SK-N-SH (cell line): ENCODE measurements around the gene KNTC1. TPM values are rescaled to one million over a fixed set of nuclear protein-coding genes. Genes with fewer than 3 reads are reported as not detected.
"Not testable (repeated sequence)": the region's sequence is repeated elsewhere in the genome, so short reads cannot be mapped to it uniquely, and the experiment has no call there.

Experiments used
- CTCF ChIA-PET: fragments of 300-600, 350-600 bp; formaldehyde crosslinking; extraction: SDS; loops from one replicate; lab custom pipeline; 2021; lab: Yijun Ruan, JAX
- POLR2A ChIA-PET: fragments of 350-600 bp; sonication (Branson Sonifier 250); formaldehyde crosslinking; extraction: SDS; loops from one replicate; lab custom pipeline; 2020; ENCODE audit warnings: antibody characterized with exemption, inconsistent platforms; lab: Yijun Ruan, JAX
- DNase-seq: peaks from one replicate; pipeline ENCODE4 v3.0.0; 2012
- H2AFZ ChIP-seq: fragments of 200-600 bp; sonication (generic); 2 replicates; pipeline ENCODE4 v1.8.1; 2016; ENCODE audit warnings: antibody characterized with exemption, mild to moderate bottlenecking, low read depth
- H3F3A ChIP-seq: fragments of 200-600 bp; sonication (generic); replicated peaks from 2 replicates; pipeline ENCODE3; 2016; ENCODE audit warnings: antibody characterized with exemption, mild to moderate bottlenecking; ENCODE audit not compliant: insufficient read depth
- H3K27ac ChIP-seq, 2 experiments: fragments of 200-500 bp in 1 of 2; fragments of 200-600 bp in 1 of 2; sonication (Bioruptor generic) in 1 of 2; sonication (generic), shearing (Covaris generic) in 1 of 2; 2 replicates each; pipeline versions ENCODE4 v1.5.1 to v1.6.1; 2014 to 2016; ENCODE audit warnings: low read depth in 2 of 2, inconsistent platforms in 1 of 2, low read length in 1 of 2, mild to moderate bottlenecking in 1 of 2, mixed read lengths in 1 of 2
- H3K27me3 ChIP-seq: fragments of 200-600 bp; sonication (generic), shearing (Covaris generic); 2 replicates; pipeline ENCODE4 v1.6.1; 2016; ENCODE audit warnings: mixed run types; ENCODE audit not compliant: insufficient read depth
- H3K36me3 ChIP-seq, 2 experiments: fragments of 200-500 bp in 1 of 2; fragments of 200-600 bp in 1 of 2; sonication (Bioruptor generic) in 1 of 2; sonication (generic) in 1 of 2; replicated peaks in 1 of 2; 2 replicates each; pipeline versions ENCODE3 to v1.5.1; 2014 to 2016; ENCODE audit warnings: low read length in 1 of 2, mild to moderate bottlenecking in 1 of 2; ENCODE audit not compliant: insufficient read depth in 2 of 2, control insufficient read depth in 1 of 2
- H3K4me1 ChIP-seq, 2 experiments: fragments of 200-500 bp in 1 of 2; fragments of 200-600 bp in 1 of 2; sonication (Bioruptor generic) in 1 of 2; sonication (generic), shearing (Covaris generic) in 1 of 2; 2 replicates each; pipeline versions ENCODE4 v1.5.1 to v1.6.1; 2014 to 2016; ENCODE audit warnings: low read depth in 1 of 2, low read length in 1 of 2, mixed run types in 1 of 2; ENCODE audit not compliant: insufficient read depth in 2 of 2, control insufficient read depth in 1 of 2
- H3K4me2 ChIP-seq: fragments of 200-600 bp; sonication (generic), shearing (Covaris generic); 2 replicates; pipeline ENCODE4 v1.6.1; 2017; ENCODE audit warnings: mixed run types
- H3K4me3 ChIP-seq, 2 experiments: fragments of 200-500 bp in 1 of 2; fragments of 200-600 bp in 1 of 2; sonication (Bioruptor generic) in 1 of 2; sonication (generic), shearing (Covaris generic) in 1 of 2; 2 replicates each; pipeline versions ENCODE4 v1.5.1 to v1.8.1; 2014 to 2016; ENCODE audit warnings: low read depth in 2 of 2, inconsistent platforms in 1 of 2, low read length in 1 of 2, mild to moderate bottlenecking in 1 of 2, mixed read lengths in 1 of 2, moderate library complexity in 1 of 2
- H3K79me2 ChIP-seq: fragments of 200-600 bp; sonication (generic); 2 replicates; pipeline ENCODE4 v1.8.1; 2017; ENCODE audit warnings: mild to moderate bottlenecking; ENCODE audit not compliant: insufficient read depth
- H3K9ac ChIP-seq: fragments of 200-600 bp; sonication (generic); 2 replicates; pipeline ENCODE4 v1.6.1; 2017; ENCODE audit warnings: mixed run types
- H3K9me2 ChIP-seq: fragments of 200-600 bp; sonication (generic); 2 replicates; pipeline ENCODE4 v1.6.1; 2017; ENCODE audit warnings: mixed run types
- H3K9me3 ChIP-seq: fragments of 200-600 bp; sonication (generic); 2 replicates; pipeline ENCODE4 v1.6.1; 2017; ENCODE audit warnings: mixed run types, mild to moderate bottlenecking, moderate library complexity
- H4K20me1 ChIP-seq: fragments of 200-600 bp; sonication (generic); 2 replicates; pipeline ENCODE4 v1.6.1; 2017; ENCODE audit warnings: mild to moderate bottlenecking, mixed run types; ENCODE audit not compliant: insufficient read depth
- ELF1 ChIP-seq: IDR thresholded peaks from 2 replicates; pipeline ENCODE4 v1.4.0; 2012
- EP300 ChIP-seq, 2 experiments: IDR thresholded peaks; 2 replicates each; pipeline versions ENCODE4 v1.4.0 to v1.6.1; 2012; ENCODE audit warnings: borderline replicate concordance in 1 of 2, low read depth in 1 of 2, low read length in 1 of 2
- FOSL2 ChIP-seq: IDR thresholded peaks from 2 replicates; pipeline ENCODE4 v1.4.0; 2012; ENCODE audit warnings: low read depth, mild to moderate bottlenecking, moderate library complexity, borderline replicate concordance
- MXI1 ChIP-seq: IDR thresholded peaks from 2 replicates; pipeline ENCODE4 v1.6.1; 2012; ENCODE audit warnings: mild to moderate bottlenecking, low read depth, low read length, improper control_type of control experiment
- NRF1 ChIP-seq: IDR thresholded peaks from 2 replicates; pipeline ENCODE4 v1.6.1; 2012; ENCODE audit warnings: low read depth, mild to moderate bottlenecking, low read length
- RCOR1 ChIP-seq: fragments of 150-350 bp; IDR thresholded peaks from 2 replicates; pipeline ENCODE4 v1.6.1; 2017; ENCODE audit warnings: antibody characterized with exemption, low read length
- RFX5 ChIP-seq: IDR thresholded peaks from 2 replicates; pipeline ENCODE4 v1.6.1; 2012; ENCODE audit warnings: mild to moderate bottlenecking, improper control_type of control experiment, low read length
- SIN3A ChIP-seq: IDR thresholded peaks from 2 replicates; pipeline ENCODE4 v1.6.1; 2012; ENCODE audit warnings: low read depth, mild to moderate bottlenecking, low read length, moderate library complexity, borderline replicate concordance
- TCF12 ChIP-seq: IDR thresholded peaks from 2 replicates; pipeline ENCODE4 v1.4.0; 2012
- TEAD4 ChIP-seq: IDR thresholded peaks from 2 replicates; pipeline ENCODE4 v1.4.0; 2012; ENCODE audit warnings: mild to moderate bottlenecking, borderline replicate concordance; ENCODE audit not compliant: insufficient read depth
- WGBS: methylation state at CpG from one replicate; pipeline ENCODE4 v1.1.6; 2017; ENCODE audit warnings: low lambda C conversion rate; 5-methylcytosine and 5-hydroxymethylcytosine counted together
- polyA plus RNA-seq, 3 experiments: library from polyadenylated mRNA; depleted of rRNA; stranded (reverse); fragments of >200 nt; gene quantifications; 2 replicates each; pipeline ENCODE4 v1.2.3, GENCODE V29; 2012
- TF ChIP-seq, protein P1 (sequence below): fragments of 150-350 bp; IDR thresholded peaks from 2 replicates; pipeline ENCODE4 v1.6.1; 2017; ENCODE audit warnings: antibody characterized with exemption, low read length, low read depth, borderline replicate concordance
- TF ChIP-seq, protein P2 (sequence below): fragments of 150-350 bp; IDR thresholded peaks from 2 replicates; pipeline ENCODE4 v1.6.1; 2016; ENCODE audit warnings: mild to moderate bottlenecking, low read depth, low read length

Gene KNTC1
- polyA plus RNA-seq, 1 of the 3 experiments (the other 2 are of a cell fraction), result 13.2 TPM

DNA sequence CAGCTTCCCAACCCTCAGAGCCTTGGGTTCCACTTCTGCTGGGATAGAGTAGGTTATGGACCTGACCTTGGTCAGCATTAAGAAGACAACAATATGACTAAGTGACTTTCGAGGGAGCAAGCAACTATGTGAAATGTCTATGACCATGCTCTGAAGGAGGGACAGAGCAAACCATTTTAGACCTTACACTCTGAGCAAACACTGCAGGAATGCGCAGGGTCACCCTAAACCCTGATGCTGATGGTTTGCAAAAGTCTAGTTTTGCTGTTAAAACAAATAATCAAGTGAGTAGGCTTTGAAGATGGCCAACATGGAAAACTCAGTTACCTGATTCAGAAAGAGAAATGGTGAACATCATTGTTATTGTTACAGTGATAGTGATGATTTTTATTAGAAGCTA is 35.1 kb upstream of the KNTC1 start:
- CTCF ChIA-PET, result interaction anchor here (2.9 kb wide), 1 partner anchor 21 kb away, joined by 9 read pairs; no protein-coding TSS in a partner anchor
- Histone ChIP-seq H3K9me2 (no peaks in the 10 kb centered on the region), H3K9me3 (no peaks in the 10 kb centered on the region), H3K27ac (no peak overlapping the region), H3K36me3 (peaks cover 39 to 76% of the 10 kb centered on the region in 2 experiments), H4K20me1 (0 out of 2 replicates have a peak, but pooled peaks cover 3% of the 10 kb centered on the region), H3K9ac (no peak overlapping the region), H3F3A (peaks cover 7% of the 10 kb centered on the region), H3K79me2 (peaks cover 59% of the 10 kb centered on the region), H2AFZ (no peak overlapping the region), H3K4me2 (no peak overlapping the region), H3K27me3 (no peaks in the 10 kb centered on the region), H3K4me3 (no peak overlapping the region), H3K4me1 (no peaks in the 10 kb centered on the region)
- DNase-seq, result no peak
- POLR2A ChIA-PET, result interaction anchor here (0.6 kb wide), 1 partner anchor 10 kb away, joined by 4 read pairs; no protein-coding TSS in a partner anchor
- WGBS, result 94% methylated on average over 2 of the region's 2 CpGs
- TF ChIP-seq RFX5 (no peak), EP300 (IDR thresholded peaks at IDR 0.05; ENCODE audit: borderline replicate concordance in 1 of 2, low read depth in 1 of 2, low read length in 1 of 2) (no peak), NRF1 (no peak), ELF1 (no peak)
- TF ChIP-seq, all 33 proteins: peak for 0

DNA sequence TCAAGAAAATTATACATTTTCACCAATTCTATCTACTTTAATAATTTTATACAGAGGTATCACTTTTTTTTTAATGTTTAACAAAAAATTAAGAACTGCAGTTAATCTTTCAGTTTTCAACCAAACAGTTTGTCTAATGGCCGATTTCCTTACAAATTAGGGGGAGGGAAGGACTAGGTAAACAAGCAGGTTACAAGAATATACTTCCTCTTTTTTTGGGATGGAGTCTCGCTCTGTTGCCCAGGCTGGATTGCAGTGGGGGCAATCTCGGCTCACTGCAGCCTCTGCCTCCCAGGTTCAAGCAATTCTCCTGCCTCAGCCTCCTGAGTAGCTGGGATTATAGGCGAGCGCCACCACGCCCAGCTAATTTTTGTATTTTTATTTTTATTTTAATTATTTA is 33.8 kb upstream of the KNTC1 start:
- H2AFZ ChIP-seq, H3K27ac ChIP-seq, H3K4me3 ChIP-seq, H3K9ac ChIP-seq, H4K20me1 ChIP-seq, H3K27me3 ChIP-seq, H3K9me3 ChIP-seq, H3K9me2 ChIP-seq, POLR2A ChIA-PET, DNase-seq, H3K4me2 ChIP-seq, H3F3A ChIP-seq, H3K4me1 ChIP-seq: not testable (repeated sequence)
- H3K36me3 ChIP-seq, result peaks cover 31 to 71% of the 10 kb centered on the region in 2 experiments
- peaks cover 71% of the 10 kb centered on the region for H3K79me2 ChIP-seq
- CTCF ChIA-PET, result interaction anchor here (0.6 to 2.9 kb wide), 2 partner anchors 22 to 73 kb away, joined by 3 to 9 read pairs; no protein-coding TSS in a partner anchor
- WGBS, result 84% methylated on average over 6 of the region's 6 CpGs

DNA sequence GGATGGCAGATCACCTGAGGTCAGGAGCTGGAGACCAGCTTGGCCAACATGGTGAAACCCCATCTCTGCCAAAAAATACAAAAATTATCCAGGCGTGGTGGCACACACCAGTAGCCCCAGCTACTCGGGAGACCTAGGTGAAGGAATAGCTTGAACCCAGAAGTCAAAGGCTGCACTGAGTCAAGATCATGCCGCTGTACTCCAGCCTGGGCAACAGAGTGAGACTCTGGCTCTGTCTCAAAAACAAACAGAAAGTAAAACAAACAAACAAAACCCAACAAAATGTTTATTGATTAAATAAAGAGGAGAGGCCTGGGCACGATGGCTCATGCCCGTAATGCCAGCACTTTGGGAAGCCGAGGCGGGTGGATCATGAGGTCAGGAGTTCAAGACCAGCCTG is 31.8 kb upstream of the KNTC1 start:
- TF ChIP-seq SIN3A, result no peak
- no peak for TF ChIP-seq TCF12
- TF ChIP-seq FOSL2, result no peak
- TF ChIP-seq, protein P1, sequence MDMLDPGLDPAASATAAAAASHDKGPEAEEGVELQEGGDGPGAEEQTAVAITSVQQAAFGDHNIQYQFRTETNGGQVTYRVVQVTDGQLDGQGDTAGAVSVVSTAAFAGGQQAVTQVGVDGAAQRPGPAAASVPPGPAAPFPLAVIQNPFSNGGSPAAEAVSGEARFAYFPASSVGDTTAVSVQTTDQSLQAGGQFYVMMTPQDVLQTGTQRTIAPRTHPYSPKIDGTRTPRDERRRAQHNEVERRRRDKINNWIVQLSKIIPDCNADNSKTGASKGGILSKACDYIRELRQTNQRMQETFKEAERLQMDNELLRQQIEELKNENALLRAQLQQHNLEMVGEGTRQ, result no peak
- TF ChIP-seq, protein P2, sequence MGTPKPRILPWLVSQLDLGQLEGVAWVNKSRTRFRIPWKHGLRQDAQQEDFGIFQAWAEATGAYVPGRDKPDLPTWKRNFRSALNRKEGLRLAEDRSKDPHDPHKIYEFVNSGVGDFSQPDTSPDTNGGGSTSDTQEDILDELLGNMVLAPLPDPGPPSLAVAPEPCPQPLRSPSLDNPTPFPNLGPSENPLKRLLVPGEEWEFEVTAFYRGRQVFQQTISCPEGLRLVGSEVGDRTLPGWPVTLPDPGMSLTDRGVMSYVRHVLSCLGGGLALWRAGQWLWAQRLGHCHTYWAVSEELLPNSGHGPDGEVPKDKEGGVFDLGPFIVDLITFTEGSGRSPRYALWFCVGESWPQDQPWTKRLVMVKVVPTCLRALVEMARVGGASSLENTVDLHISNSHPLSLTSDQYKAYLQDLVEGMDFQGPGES, result no peak
- no peak for TF ChIP-seq RCOR1
- TF ChIP-seq TEAD4, result no peak
- no peak for TF ChIP-seq MXI1
- TF ChIP-seq, all 33 proteins: peak for 0
- H3K36me3 ChIP-seq, result peaks cover 17 to 52% of the 10 kb centered on the region in 2 experiments
- no peak overlapping the region for H3K4me3 ChIP-seq
- H3K79me2 ChIP-seq, result peaks cover 82% of the 10 kb centered on the region
- no peak overlapping the region for H3K4me2 ChIP-seq
- peaks cover 0 to 8% of the 10 kb centered on the region in 2 experiments; a peak in 2 of 4 replicates for H3K4me1 ChIP-seq
- no peaks in the 10 kb centered on the region for H4K20me1 ChIP-seq
- no peaks in the 10 kb centered on the region for H3K27me3 ChIP-seq
- no peak overlapping the region for H3K9ac ChIP-seq
- no peak for DNase-seq
- H3K9me3 ChIP-seq, result no peaks in the 10 kb centered on the region
- no peaks in the 10 kb centered on the region for H3F3A ChIP-seq
- no peak overlapping the region for H2AFZ ChIP-seq
- ChIA-PET POLR2A (no interaction called here), CTCF (no interaction called here)
- no peak overlapping the region for H3K27ac ChIP-seq
- no peaks in the 10 kb centered on the region for H3K9me2 ChIP-seq
- 91% methylated on average over 7 of the region's 7 CpGs for WGBS
